ENCODE results near the gene GPRC5B.
A peak's percentile ranks its signal among the peaks of the same experiment; 100 is the strongest.

GPRC5B gene

GRCh38 chr16:19884611-19885450 lies at the start of gene GPRC5B:
TSS of gene GPRC5B (minus strand) at chr16:19884848. CDS start at chr16:19872845, 12,003 bp downstream.
- peak; percentile 32 for DNase-seq

GRCh38 chr16:19933740-19934139 lies 49.1 kb upstream of the GPRC5B start:
- no peak for DNase-seq

GRCh38 chr16:19929062-19929511 lies 44.4 kb upstream of the GPRC5B start:
- no peak for DNase-seq

GRCh38 chr16:19928432-19928831 lies 43.8 kb upstream of the GPRC5B start:
- DNase-seq: no peak

GRCh38 chr16:19926449-19927390 lies 42.1 kb upstream of the GPRC5B start:
- DNase-seq: no peak

GRCh38 chr16:19923396-19923795 lies 38.7 kb upstream of the GPRC5B start:
- DNase-seq: no peak

- DNase-seq: no peak
Observed at GRCh38 chr16:19919142-19919541, 34.5 kb upstream of the GPRC5B start.

GRCh38 chr16:19916064-19916463 lies 31.4 kb upstream of the GPRC5B start:
- DNase-seq: no peak

GRCh38 chr16:19914877-19915276 lies 30.2 kb upstream of the GPRC5B start:
- DNase-seq: no peak

GRCh38 chr16:19913340-19913645 lies 28.6 kb upstream of the GPRC5B start:
- DNase-seq: no peak

- no peak for DNase-seq
Observed at GRCh38 chr16:19912455-19913339, 28.0 kb upstream of the GPRC5B start.

- no peak for DNase-seq
Observed at GRCh38 chr16:19911747-19912454, 27.3 kb upstream of the GPRC5B start.

GRCh38 chr16:19911204-19911603 lies 26.6 kb upstream of the GPRC5B start:
- DNase-seq: no peak

GRCh38 chr16:19909750-19910322 lies 25.2 kb upstream of the GPRC5B start:
- no peak for DNase-seq

GRCh38 chr16:19908921-19909320 lies 24.3 kb upstream of the GPRC5B start:
- no peak for DNase-seq

- DNase-seq: peak; percentile 64
Observed at GRCh38 chr16:19907161-19907992, 22.7 kb upstream of the GPRC5B start.

- DNase-seq: no peak
Observed at GRCh38 chr16:19901164-19901563, 16.5 kb upstream of the GPRC5B start.

- DNase-seq: no peak
Observed at GRCh38 chr16:19899605-19899955, 14.9 kb upstream of the GPRC5B start.

GRCh38 chr16:19898924-19899604 lies 14.4 kb upstream of the GPRC5B start:
- DNase-seq: peak; percentile 28

GRCh38 chr16:19898166-19898565 lies 13.5 kb upstream of the GPRC5B start:
- DNase-seq: no peak

Measured in COR-L47 (cell line).